ENCODE results near the gene SPCS1.
"Not testable (repeated sequence)": the region's sequence is repeated elsewhere in the genome, so short reads cannot be mapped to it uniquely, and the experiment has no call there.

Gene SPCS1

DNA sequence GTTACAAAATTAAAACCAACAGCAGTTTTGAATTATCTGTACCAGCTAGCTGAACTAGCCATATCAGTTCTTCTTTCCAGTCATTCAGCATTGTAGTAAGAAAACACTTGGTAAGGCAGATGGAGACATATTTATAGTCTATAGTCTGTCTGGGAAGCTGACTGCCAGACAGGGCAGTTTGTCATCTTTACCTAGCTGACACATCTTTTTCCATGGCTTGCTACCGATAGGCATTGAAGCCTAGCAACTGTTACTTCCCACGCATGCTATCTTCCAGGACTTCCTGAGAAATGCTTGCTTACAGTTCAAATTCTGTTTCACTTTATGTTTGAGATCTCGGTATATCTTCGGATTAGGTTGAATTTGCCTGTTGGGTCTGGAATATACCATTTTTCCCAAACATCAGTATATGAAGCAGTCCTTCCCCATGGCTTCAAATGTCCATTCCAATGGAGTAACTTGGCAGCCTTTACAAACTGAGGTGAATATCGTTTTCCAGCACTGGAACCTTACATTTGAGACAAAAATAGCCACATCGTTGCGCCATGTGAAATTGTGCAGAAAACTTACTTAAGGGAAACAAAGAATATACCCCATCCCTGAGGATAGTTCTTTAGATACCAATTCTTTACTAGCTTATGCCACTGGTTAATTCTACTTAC, 11.2 kb upstream of the SPCS1 start:
- DNase-seq (ENCODE audit: low read depth, low spot score): no peak

DNA sequence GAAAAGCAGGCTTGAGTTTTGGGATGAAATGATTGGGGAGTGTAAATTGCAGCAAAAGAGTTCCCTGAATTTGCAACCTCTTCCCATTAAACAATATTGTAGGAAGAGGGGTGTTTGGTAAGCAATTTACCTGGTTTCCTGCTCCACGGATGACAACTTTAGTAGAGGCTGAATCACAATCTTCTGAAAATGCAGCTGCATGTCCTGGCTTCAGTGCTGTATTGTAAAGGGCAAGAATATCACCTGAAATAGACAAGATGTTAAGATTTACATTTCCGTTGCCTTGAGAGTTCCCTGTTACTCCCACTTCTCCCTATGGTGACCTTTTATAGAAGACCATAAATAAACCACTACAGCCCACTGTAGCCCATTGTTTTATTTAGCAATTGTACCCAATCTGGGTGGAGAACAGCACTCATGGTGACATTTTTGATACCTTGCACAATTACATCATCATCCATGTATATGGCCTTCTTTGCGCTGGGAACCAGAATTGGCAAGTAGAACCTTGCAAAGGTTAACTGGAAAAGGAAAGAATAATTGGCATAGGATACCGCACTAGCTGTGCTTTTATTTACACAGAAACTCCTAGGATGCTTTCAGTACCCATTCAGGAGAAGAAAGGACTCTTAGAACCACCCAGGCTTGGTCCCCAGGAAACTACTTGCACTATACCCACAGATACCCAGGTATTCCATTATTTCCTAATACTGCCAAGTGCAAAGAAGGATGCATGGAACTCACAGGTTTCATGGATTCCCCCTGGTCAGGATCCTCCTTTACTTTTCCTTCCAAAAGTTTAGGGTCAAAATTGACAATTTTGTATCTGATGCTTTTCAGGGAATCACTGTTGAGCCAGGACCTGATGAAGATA, 9.9 kb upstream of the SPCS1 start:
- DNase-seq (ENCODE audit: low read depth, low spot score): no peak

DNA sequence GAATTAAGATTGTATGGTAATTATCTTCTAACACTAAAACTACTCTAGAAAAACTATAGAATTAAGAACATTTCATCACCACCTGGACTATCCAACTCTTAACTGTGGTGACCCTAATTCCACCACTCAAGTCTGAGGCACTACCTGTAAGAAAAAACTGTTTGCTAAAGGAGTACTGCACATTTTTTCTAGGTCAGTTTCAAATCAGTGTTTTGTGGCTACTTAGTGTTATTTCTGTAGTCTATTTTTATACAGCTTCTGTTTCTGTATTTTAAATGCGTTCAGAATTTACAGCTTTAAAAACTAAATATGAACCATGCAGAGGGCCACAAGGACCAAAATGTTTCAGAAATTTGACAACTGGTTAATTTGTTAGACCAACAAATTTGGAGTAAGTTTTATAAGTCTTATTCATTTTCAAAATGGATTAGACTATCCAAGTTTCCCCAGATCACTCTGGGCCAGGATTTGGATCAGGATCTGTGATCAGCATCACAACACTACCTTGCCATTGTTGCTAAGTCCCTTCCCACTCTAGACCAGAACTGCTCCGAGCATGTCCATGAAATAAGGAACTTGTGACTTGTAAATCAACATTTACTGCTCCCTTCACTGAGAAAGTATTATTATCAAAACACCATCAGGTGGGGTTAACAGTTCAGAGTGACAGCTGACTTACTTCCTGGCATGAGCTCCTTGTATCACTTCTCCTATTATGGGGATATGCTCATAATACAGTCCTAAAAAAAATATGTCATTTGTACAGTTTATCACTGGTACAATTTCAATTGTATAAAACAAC, 8.9 kb upstream of the SPCS1 start:
- no peak for DNase-seq (ENCODE audit: low read depth, low spot score)

DNA sequence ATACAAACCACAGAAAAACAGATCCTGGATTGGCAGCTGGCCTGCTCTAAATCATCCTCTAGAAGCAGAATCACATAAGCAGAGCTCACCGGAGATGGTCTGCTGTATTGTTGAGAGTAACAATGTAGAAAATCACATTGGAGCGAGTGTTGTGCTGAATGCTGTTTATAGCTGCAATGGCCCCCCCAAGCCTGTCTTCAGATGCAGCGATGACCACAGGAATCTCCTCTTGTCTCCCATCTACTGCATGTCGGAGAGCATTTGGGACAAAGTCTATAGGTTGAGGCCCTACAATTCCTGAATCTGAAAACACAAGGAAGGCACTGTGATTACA, 8.3 kb upstream of the SPCS1 start:
- no peak for DNase-seq (ENCODE audit: low read depth, low spot score)

DNA sequence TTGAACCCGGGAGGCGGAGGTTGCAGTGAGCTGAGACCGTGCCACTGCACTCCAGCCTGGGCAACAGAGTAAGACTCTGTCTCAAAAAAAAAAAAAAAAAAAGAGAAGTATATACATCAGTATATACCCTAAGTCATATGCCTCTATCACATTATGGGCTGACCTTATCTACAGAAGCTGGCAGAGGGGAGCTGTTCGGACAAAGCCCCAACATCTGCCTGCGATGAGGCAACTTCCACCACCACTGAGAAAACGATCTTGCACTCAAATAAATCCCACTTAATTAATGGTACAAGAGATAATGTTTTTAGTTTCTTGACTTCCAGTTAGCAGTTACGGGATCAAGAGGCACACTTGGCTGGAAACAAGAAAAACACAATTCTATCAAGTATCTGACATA, 2.6 kb upstream of the SPCS1 start:
- DNase-seq (ENCODE audit: low read depth, low spot score): no peak

DNA sequence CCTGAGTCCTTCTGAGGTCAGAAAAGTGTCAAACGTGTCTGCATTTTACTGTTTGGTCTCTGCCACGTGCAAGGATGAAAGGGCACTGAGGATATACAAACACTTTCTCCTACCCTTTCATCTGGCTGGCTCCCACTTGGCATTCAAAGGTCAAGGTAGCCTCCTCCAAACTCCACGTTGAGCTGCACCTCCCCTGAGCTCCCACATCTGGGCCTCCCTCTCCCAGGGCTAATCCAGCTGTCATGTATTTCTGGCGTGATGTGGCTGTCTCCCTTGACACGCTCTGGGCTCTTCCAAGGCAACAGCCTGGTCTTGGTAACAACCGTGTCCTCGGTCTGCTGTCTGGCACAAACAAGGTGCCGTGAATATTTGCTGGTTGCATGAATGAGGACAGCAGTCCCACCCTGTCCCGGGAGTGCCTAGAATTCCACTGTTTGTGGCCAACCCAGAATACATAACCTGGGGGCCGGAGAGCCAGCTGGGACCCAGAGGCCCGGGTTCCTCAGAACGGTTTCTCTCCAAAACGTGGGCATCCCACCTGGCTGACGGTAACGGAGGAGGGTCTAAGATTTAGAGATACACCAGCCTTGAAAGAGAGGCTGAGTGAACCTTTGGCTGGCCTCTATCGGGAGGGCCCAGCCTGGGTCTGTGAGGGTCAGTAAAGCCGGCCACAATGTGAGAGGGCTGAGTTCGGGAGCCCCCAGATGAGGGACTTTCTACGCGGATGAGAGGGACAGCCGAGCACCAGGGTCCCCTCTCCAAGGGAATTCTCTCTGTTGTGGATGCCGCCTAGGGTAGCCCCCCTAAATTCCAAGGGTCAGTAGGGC, 1.1 kb upstream of the SPCS1 start:
- DNase-seq (ENCODE audit: low read depth, low spot score): peak; percentile 34

DNA sequence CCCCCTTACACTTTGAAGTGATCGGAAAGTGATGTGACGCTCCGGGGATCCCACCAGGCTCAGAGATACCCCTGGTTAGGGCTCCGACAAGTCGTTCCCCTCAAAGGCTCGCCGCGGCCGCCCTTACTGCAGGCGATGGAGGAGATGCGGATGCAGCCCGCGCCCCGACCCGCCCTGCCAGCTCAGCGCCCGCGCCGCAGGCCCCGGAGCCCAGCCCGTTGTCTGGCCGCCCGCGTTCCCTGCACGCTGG, 543 bp upstream of the SPCS1 start:
- DNase-seq (ENCODE audit: low read depth, low spot score): no peak

DNA sequence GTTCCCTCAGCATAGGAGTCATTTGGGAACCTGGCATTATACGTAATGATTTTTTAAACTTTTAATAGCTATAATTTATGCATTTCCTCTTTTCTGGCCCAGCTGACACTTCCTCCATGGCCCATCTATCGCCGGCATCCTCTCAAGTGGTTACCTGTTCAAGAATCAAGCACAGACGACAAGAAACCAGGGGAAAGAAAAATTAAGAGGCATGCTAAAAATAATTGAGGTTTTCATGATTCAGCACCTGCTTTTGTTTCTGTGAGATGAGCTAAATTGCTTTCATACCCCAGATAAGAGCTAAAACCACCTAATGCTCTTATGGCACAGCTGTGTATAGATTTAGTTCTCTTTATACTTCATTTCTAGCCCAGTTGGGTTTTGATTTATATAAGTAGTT, 1.7 kb downstream of the SPCS1 start:
- no peak for DNase-seq (ENCODE audit: low read depth, low spot score)

DNA sequence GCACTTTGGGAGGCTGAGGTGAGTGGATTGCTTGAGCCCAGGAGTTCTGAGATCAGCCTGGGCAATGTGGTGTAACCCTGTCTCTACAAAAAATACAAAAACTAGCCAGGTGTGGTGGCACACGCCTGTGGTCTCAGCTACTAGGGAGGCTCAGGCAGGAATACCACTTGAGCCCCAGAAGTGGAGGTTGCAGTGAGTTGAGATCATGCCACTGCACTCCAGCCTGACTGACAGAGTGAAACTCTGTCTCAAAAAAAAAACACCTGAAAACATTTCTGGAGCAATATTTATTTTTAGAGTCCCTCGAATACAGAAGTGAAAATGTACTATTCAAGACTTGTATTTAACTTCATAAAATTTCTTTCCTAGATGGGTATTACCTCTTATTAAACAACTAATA, 4.6 kb downstream of the SPCS1 start:
- no peak for DNase-seq (ENCODE audit: low read depth, low spot score)

DNA sequence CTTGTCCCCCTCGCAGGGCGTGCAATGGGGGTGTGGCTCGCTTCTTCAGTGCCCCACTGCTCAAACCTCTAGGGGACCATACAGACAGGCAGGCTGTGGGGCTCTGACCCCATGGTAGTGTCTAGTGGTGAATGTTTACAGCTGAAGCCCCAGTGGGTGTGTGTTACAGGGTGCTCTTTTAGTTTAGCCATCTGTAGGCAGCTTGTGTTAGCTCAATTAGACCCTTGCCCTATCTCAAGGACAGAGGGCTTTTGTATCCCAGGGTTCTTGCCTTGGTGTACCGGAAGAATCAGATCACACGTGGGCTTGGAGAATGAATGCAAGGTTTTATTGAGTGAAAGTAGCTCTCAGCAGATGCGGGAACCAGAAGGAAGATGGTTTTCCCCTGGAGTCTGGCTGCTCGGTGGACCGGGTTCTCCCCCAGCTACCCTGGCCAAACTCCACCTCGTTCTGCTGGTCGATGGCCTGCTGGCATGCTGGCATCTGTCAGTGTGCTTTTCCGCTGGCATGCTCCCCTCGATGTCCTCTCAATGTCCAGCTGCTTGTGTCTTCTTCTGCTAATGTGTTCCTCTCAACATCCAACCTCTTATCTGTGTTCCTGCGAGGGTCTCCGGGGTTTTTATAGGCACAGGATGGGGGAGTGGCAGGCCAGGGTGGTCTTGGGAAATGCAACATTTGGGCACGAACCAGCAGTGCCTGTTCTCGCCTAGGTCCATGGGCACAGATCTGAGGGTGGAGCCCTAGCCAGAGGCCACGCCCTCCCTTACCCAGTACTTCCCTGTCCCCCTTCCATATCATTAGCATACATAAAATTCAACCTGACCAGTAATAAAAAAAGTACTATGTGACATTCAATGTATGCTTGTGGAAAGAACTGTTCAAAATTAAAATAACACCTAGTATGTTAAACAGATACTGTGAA, 6.6 kb downstream of the SPCS1 start:
- no peak for DNase-seq (ENCODE audit: low read depth, low spot score)

DNA sequence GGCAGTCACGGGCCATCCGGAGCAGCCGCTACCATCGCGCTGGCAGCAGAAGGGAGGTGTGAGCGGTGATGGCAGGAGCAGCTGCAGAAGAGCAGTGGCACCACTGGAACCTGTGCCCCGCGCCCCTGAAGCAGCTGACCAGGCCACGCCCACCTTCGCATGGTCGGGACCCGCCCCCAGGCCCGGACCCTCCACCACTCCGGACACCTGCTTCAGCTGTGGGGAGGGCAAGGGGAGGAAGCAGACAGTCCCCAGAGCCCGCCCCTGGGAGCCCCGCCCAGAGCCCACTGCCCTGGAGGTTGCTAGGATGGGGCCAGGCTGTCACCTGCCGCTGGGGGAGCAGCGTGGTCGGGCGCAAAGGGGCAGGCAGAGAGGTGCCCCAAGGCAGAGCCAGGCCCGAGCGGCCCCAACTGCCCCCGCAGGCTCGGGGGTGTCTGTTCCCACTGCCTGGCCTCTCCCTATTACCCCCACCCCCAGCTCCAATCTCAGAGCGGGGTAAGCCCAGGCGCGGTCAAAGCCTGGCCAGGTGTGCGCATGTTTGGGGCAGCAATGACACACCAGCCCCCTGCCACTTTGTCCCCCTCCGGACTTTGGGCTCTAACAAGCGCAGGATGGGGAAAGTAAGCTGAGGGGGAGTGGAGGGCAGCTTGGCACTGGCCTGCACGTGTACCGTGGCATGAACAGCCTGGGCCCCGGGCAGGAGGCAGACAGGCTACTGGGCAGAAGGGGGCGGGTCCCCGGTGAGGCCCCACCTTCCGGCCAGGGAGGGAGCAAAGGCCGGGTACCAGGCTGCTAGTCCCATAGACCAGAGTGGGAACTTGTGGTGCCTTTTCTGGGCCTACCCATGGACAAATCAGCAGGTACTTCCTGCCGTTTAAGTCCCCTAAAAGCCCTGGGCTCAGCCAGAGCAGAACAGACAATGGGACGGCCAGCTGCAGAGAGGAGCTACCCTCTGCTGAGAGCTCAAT, 8.7 kb downstream of the SPCS1 start:
- peak; percentile 86 for DNase-seq (ENCODE audit: low read depth, low spot score)

DNA sequence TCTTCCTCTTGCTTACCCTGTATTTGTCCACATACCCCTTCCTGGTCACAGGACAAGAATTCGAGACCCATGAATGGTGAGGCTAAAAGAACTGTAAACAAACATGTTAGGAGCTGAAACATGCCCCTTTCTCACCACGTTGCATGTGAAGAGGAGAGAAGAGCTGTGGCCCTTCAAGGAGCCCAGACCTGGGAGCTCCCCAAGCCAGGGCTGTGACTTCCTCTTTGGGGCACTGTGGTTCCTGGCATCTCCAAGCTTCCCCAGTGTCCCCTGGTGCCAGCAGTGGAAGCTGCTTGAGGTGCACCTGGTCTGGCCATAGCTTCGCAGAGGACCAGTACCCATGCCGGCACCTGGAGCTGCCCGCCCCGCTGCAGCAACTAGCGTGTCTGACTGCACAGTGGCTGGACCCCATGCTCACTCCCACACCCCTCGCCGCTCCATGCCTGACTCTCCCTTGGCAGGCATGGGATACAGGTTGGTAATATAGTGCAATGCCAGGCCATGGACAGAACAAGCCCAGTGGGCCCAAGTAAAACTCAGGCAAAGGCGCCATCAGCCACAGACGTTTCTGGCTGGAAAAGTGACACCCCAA, 9.9 kb downstream of the SPCS1 start:
- no peak for DNase-seq (ENCODE audit: low read depth, low spot score)

DNA sequence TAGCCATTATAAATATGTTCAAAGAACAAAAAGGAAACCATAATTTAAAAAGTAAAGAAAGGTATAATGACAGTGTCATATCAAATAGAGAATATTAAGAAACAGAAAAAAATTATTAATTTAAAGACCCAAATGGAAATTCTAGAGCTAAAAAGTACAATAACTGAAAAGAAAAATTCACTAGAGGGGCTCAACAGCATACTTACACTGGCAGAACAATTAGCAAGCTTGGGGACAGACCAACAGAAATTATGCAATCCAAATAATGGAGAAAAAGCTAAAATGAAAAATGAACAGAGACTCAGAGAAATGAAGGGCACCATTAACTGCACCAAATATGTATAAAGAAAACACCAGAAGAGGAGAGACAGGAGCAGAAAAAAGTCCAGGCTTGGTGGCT, 13.7 kb downstream of the SPCS1 start:
- DNase-seq (ENCODE audit: low read depth, low spot score): no peak

DNA sequence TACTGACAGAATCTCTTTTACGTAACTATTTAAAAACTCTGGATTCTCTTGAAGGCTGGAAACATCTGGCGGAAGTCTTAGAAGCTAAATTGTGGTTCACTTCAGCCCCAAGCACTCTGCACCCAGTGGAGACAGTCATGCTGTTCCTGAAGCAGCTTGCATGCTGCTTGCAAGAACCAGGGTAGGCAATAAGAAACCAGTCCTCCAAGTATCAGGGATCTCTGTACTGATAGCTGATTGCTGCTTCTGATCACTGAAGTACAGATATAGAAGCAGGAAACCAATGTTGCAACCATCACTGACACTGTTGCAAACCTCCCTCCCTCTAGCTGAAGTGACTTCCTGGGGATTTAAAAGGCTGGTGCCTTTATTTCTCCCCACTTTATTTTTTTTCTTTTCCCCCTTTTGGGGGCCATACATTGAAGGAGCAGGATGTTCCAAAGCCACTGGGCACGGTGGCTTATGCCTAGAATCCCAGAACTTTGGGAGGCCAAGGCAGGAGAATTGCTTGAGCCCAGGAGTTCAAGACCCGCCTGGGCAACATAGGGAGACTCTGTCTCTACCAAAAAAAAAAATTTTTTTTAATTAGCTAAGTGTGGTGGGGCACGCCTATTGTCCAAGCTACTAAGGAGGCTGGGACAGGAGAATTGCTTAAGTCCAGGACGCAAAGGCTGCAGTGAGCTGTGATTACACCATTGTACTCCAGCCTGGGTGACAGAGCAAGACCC, 15.3 kb downstream of the SPCS1 start:
- DNase-seq (ENCODE audit: low read depth, low spot score): no peak

DNA sequence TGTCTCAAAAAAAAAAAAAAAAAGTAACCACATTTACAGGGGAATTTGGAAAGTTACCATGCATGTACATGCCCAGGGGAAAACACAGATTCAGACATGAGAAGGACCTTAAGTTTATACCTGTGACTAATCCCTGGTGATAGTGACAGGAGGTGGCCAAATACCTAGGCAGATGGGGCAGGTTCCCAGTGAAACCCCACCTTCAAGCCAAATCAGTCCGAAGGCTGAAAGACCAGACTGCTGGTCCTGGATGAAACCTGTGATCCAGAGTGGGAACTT, 15.8 kb downstream of the SPCS1 start:
- no peak for DNase-seq (ENCODE audit: low read depth, low spot score)

DNA sequence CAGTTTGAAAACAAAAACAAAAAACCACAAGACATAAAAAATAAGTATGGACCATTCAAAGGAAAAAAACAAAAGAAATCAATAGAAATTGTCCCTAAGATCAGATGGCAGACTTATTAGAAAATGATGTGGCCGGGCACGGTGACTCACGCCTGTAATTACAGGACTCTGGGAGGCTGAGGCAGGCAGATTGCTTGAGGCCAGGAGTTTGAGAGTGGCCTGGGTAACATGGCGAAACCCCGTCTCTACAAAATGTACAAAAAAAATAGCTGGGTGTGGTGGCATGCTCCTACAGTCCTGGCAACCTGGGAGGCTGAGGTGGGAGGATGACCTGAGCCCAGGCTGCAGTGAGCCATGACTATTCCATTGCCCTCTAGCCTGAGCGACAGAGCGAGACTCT, 16.6 kb downstream of the SPCS1 start:
- no peak for DNase-seq (ENCODE audit: low read depth, low spot score)

DNA sequence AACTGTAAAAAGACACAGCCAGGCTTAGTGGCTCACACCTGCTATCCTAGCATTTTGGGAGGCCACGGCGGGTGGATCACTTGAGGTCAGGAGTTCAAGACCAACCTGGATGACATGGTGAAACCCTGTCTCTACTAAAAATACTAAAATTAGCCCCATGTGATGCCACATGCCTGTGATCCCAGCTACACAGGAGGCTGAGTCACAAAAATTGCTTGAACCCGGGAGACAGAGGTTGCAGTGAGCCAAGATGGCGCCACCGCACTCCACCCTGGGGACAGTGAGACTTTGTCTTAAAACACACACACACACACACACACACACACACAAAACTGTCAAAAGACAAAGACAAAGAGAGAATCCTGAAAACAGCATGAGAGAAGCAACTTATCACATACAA, 18.0 kb downstream of the SPCS1 start:
- no peak for DNase-seq (ENCODE audit: low read depth, low spot score)

DNA sequence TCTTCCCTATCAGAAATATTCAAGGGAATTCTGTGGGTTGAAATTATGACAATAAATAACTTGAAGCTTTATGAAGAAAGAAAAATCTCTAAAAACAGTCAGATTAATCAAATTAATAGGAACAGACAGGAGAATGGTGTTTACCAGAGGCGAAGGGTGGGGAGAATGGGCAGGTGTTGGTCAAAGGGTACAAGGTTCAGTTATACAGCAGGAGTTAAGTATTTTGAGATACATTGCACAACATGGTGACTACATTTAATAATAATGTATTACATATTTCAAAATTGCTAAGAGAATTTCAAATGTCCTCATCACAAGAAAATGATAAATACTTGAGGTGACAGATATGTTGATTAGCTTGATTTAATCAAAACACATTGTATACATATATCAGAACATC, 18.6 kb downstream of the SPCS1 start:
- no peak for DNase-seq (ENCODE audit: low read depth, low spot score)

DNA sequence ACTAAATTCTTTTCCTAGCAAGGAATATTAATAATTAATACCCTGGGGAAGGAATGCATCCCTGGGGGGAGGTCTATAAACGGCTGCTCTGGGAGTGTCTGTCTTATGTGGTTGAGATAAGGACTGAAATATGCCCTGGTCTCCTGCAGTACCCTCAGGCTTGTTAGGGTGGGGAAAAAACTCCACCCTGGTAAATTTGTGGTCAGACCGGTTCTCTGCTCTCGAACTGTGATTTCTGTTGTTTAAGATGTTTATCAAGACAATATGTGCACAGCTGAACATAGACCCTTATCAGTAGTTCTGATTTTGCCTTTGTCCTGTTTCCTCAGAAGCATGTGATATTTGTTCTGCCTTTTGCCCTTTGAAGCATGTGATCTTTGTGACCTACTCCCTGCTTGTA, 22.8 kb downstream of the SPCS1 start:
- not testable (repeated sequence) for DNase-seq (ENCODE audit: low read depth, low spot score)
